H1 (cell line): Measurements from ENCODE around the gene EGLN2. TPM values are rescaled to one million over a fixed set of nuclear protein-coding genes. Genes with fewer than 3 reads are reported as not detected.

Source experiments
- BCL11A ChIP-seq, 2 experiments: IDR thresholded peaks; one replicate each; pipeline ENCODE4 v1.6.1; 2011; ENCODE audit warnings: low read depth in 2 of 2, low read length in 2 of 2, mild to moderate bottlenecking in 2 of 2
- E2F6 ChIP-seq: IDR thresholded peaks from 2 replicates; pipeline ENCODE4 v1.6.1; 2012; ENCODE audit warnings: inconsistent platforms
- EGR1 ChIP-seq: IDR thresholded peaks from 2 replicates; pipeline ENCODE4 v1.6.1; 2011; ENCODE audit warnings: low read depth, low read length, borderline replicate concordance
- HDAC2 ChIP-seq, 2 experiments: fragments of 300-600 bp in 1 of 2; sonication (generic) in 1 of 2; IDR thresholded peaks; 2 replicates each; pipeline ENCODE4 v1.6.1; 2011 to 2012; ENCODE audit warnings: low read depth in 2 of 2, low read length in 2 of 2, mild to moderate bottlenecking in 2 of 2, moderate library complexity in 2 of 2, borderline replicate concordance in 1 of 2, inconsistent platforms in 1 of 2
- NANOG ChIP-seq: IDR thresholded peaks from 2 replicates; pipeline ENCODE4 v1.6.1; 2011; ENCODE audit warnings: low read length, low read depth, mild to moderate bottlenecking, inconsistent platforms; ENCODE audit not compliant: insufficient read depth, poor library complexity, severe bottlenecking
- TCF12 ChIP-seq: IDR thresholded peaks from 2 replicates; pipeline ENCODE4 v1.6.1; 2011; ENCODE audit warnings: low read depth, mild to moderate bottlenecking, low read length
- TEAD4 ChIP-seq: IDR thresholded peaks from 2 replicates; pipeline ENCODE4 v1.6.1; 2012; ENCODE audit warnings: low read depth, low read length, inconsistent platforms, mixed read lengths
- polyA plus RNA-seq, 7 experiments: library from polyadenylated mRNA; depleted of rRNA in 3 of 7; stranded (reverse) in 5 of 7; unstranded in 2 of 7; fragments of >200 nt in 5 of 7; fragments of 200-250 nt in 2 of 7; gene quantifications; 1 replicate in 5 of 7; 2 replicates in 1 of 7; 4 replicates in 1 of 7; pipeline versions ENCODE4 v1.2.1 to v1.2.3, GENCODE V29; 2011 to 2013; ENCODE audit warnings: missing spikeins in 2 of 7, mixed read lengths in 2 of 7
- total RNA-seq: library from RNA; stranded (reverse); fragmentation: NEBNext Ultra II Directional; extraction: Animal tissue kit (Norgen Biotek cat#: 25700); gene quantifications from 2 replicates; pipeline ENCODE4 v1.2.1, GENCODE V29; 2021
- TF ChIP-seq, protein P1 (sequence below): fragments of 300-600 bp; sonication (generic); IDR thresholded peaks from 2 replicates; pipeline ENCODE4 v1.7.1; 2012; ENCODE audit warnings: low read length, moderate library complexity, mild to moderate bottlenecking, inconsistent platforms; ENCODE audit not compliant: insufficient replicate concordance

EGLN2 gene
- total and polyA plus RNA-seq, 2 of the 8 experiments (the other 6 are each of a cell fraction or from before 2014, with no cell fraction given): 86.9 to 103 TPM

DNA sequence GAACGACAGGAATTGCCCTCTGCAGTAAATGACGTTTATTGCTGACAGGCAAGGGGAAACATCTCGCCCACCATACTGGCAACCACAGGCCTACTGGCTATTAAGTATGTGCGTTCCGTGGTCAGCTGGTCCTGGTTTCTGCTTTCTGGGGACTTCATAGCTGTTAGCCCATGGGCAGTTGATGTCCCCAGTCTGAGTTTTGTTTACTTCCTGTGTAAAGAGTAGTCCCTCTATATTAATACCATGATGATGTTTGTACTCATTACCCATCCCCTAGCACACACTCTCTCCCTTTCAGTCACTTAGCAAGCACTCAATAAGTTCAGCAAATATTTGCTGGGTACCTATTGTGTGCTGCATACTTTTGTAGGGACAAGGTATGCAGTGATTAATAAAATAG lies 30.1 kb upstream of the EGLN2 start (continued):
- TF ChIP-seq, protein P1, sequence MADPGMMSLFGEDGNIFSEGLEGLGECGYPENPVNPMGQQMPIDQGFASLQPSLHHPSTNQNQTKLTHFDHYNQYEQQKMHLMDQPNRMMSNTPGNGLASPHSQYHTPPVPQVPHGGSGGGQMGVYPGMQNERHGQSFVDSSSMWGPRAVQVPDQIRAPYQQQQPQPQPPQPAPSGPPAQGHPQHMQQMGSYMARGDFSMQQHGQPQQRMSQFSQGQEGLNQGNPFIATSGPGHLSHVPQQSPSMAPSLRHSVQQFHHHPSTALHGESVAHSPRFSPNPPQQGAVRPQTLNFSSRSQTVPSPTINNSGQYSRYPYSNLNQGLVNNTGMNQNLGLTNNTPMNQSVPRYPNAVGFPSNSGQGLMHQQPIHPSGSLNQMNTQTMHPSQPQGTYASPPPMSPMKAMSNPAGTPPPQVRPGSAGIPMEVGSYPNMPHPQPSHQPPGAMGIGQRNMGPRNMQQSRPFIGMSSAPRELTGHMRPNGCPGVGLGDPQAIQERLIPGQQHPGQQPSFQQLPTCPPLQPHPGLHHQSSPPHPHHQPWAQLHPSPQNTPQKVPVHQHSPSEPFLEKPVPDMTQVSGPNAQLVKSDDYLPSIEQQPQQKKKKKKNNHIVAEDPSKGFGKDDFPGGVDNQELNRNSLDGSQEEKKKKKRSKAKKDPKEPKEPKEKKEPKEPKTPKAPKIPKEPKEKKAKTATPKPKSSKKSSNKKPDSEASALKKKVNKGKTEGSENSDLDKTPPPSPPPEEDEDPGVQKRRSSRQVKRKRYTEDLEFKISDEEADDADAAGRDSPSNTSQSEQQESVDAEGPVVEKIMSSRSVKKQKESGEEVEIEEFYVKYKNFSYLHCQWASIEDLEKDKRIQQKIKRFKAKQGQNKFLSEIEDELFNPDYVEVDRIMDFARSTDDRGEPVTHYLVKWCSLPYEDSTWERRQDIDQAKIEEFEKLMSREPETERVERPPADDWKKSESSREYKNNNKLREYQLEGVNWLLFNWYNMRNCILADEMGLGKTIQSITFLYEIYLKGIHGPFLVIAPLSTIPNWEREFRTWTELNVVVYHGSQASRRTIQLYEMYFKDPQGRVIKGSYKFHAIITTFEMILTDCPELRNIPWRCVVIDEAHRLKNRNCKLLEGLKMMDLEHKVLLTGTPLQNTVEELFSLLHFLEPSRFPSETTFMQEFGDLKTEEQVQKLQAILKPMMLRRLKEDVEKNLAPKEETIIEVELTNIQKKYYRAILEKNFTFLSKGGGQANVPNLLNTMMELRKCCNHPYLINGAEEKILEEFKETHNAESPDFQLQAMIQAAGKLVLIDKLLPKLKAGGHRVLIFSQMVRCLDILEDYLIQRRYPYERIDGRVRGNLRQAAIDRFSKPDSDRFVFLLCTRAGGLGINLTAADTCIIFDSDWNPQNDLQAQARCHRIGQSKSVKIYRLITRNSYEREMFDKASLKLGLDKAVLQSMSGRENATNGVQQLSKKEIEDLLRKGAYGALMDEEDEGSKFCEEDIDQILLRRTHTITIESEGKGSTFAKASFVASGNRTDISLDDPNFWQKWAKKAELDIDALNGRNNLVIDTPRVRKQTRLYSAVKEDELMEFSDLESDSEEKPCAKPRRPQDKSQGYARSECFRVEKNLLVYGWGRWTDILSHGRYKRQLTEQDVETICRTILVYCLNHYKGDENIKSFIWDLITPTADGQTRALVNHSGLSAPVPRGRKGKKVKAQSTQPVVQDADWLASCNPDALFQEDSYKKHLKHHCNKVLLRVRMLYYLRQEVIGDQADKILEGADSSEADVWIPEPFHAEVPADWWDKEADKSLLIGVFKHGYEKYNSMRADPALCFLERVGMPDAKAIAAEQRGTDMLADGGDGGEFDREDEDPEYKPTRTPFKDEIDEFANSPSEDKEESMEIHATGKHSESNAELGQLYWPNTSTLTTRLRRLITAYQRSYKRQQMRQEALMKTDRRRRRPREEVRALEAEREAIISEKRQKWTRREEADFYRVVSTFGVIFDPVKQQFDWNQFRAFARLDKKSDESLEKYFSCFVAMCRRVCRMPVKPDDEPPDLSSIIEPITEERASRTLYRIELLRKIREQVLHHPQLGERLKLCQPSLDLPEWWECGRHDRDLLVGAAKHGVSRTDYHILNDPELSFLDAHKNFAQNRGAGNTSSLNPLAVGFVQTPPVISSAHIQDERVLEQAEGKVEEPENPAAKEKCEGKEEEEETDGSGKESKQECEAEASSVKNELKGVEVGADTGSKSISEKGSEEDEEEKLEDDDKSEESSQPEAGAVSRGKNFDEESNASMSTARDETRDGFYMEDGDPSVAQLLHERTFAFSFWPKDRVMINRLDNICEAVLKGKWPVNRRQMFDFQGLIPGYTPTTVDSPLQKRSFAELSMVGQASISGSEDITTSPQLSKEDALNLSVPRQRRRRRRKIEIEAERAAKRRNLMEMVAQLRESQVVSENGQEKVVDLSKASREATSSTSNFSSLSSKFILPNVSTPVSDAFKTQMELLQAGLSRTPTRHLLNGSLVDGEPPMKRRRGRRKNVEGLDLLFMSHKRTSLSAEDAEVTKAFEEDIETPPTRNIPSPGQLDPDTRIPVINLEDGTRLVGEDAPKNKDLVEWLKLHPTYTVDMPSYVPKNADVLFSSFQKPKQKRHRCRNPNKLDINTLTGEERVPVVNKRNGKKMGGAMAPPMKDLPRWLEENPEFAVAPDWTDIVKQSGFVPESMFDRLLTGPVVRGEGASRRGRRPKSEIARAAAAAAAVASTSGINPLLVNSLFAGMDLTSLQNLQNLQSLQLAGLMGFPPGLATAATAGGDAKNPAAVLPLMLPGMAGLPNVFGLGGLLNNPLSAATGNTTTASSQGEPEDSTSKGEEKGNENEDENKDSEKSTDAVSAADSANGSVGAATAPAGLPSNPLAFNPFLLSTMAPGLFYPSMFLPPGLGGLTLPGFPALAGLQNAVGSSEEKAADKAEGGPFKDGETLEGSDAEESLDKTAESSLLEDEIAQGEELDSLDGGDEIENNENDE: no peak
- TF ChIP-seq HDAC2 (IDR thresholded peaks at IDR 0.05; ENCODE audit: borderline replicate concordance in 1 of 2, low read depth in 2 of 2, low read length in 2 of 2): no peak
- TF ChIP-seq NANOG: no peak
- no peak for TF ChIP-seq E2F6
- no peak for TF ChIP-seq EGR1
- TF ChIP-seq BCL11A (IDR thresholded peaks at IDR 0.05; ENCODE audit: low read depth in 2 of 2, low read length in 2 of 2): no peak
- no peak for TF ChIP-seq TCF12
- no peak for TF ChIP-seq TEAD4
